ENCODE measurements around the gene CNKSR2.

Gene CNKSR2

GRCh38 chrX:21702725-21703124 is 328.5 kb downstream of the CNKSR2 start:
- no peak overlapping the region for H3K4me3 ChIP-seq (replicated peaks; ENCODE audit: low read depth, low read length)
- no peak for DNase-seq (ENCODE audit: low read depth)
- no peak for TF ChIP-seq CTCF (IDR thresholded peaks at IDR 0.05; ENCODE audit: low read length, missing control alignments)

Measured in fibroblast of pulmonary artery (primary cell).